GM21619 (cell line): Measurements from ENCODE around the gene MLN.

Experiments
- ATAC-seq: cut with Tn5 transposase; IDR thresholded peaks from one replicate; pipeline ENCODE4 v1.9.1; 2021; ENCODE audit not compliant: unreplicated experiment

The MLN gene, protein sequence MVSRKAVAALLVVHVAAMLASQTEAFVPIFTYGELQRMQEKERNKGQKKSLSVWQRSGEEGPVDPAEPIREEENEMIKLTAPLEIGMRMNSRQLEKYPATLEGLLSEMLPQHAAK

DNA sequence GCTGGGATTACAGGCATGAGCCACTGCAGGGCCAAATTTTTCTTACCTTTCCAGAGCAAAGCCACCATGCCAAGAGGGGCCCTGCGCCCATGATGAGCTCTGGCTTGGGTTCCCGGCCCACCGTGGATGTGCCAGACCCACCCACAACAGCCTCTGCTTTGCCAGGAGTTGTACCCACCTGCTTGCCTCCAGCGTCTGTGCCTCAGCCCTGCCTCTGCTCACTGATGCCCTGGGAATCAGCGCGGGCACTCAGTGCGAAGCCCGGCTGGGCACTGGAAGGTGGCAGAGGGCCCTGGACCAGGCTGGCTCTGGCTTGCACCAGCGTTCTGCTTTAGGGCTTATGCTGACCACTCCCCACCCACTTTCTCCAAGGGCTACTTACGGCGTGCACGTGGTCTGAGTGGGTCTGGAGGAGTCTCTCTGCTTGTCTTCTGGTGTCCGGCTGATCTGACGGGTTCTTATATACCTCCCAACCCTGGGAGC lies at the start of gene MLN:
TSS of gene MLN (minus strand) at position 433 of the 483 bp plus-strand sequence. CDS start 2,840 bp downstream, outside the sequence.
- no peak for ATAC-seq

DNA sequence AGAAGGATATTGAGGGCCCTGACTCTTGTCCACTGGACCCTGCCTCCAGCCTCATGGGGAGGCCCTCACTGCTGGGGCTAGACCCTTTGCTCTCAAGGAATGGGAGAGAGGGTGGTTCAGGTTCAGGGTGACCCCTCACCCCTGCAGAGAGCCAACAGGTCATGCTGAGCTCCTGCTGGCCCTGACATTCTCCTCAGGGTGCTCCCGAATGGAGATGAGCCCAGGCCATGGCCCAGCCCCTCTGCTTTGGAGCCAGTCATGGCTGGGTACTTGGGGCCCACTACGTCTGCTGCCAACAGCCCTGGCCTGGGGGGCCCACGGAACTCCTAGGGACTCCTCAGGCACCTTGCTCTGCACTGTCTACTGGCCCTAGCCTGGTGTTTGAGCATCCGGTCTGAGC lies 49.2 kb upstream of the MLN start:
- ATAC-seq = no peak

DNA sequence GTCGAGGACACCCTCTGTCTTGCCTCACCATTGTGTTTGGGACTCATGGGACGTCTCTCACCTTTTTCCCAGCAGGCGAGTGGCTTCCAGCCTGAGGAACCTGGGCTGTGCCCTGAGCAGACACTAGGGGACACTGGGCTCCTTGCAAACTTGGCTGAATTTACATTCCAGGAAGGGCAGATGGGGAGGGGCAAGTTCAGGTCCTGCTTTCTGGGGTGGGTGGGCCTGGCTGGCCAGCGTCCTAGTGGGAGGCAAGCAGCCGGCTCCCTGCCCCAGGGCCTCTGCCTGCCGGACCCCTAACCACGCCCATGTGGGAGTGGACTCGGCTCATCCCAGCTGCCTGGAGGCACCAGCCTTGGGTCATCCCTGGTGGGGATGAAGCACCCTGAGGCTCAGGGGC lies 48.2 kb upstream of the MLN start:
- no peak for ATAC-seq

DNA sequence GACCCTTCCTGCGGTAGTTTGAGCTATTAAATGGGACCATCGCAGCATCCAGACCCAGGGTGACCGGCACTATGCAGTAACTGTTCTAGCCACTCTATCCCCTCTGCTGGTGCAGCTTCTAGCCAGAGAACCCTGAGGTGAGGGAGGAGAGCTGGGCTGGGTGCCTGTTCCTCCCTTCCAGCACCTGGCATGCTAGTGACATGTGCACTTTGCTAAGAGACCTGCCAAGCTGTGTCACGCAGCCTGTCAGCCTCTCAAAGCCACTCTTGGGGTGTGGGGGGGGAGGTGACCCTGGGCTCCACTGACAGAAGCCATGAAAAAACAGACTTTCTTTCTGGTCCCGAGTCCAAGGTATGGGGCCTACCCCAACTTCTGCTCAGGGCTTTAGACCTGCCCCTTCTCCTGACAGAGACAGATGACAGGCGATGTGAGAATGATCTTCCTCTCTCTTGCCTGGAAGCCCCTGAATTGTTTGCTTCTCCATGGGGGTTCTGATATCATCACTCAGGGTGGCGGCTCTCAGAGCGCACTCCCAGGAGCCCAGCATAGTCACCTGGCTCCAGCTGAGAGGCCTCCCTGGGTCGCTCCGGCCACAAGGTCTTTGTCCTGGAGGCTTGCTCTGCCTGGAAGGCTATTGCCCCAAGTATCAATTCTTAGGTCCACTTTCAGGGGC lies 47.2 kb upstream of the MLN start:
- no peak for ATAC-seq

DNA sequence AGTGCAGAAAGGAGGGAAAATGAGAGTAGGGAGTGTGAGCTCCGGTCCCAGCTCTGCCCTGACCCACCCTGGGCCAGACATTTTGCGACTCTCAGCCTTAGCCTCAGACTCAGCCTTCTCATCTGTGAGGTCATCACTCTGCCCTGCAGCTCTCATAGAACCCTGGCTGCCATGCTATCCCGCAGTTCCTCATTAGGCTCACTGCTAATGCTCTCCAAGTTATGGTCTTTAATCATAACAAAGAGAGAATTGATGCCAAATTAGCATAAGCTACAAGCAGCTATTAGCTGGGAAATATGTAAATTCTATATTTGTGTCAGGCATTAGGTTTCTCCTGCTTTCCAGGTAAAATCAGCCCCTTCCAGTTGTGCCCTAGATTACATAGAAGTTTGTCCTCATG lies 46.5 kb upstream of the MLN start:
- ATAC-seq = no peak

DNA sequence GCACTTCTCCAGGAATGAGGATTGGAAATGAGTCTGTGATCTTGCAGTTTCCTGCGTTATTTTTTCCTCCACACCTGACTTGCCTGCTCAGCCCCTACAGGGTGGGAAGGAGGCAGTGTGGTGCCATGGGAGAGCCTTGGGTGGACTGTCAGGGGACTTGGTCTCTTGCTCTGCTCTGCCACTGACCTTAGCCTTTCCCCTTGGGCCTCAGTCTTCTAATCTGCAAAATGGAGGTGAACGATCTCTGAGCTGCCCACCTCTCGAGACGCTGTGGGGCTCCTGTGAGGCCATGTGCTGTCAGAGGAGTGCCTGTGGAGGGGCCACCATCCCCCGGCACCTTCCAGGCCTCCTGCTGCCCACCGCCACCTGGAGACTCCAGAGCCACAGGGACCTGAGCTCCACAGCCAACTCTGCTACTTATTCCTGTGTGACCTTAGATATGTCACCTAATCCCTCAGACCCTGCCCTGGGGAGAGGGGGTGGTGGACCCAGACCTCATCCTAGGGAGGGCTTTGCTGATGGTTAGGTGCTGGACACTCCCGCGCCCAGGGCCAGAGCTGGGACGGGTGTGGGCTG lies 45.8 kb upstream of the MLN start:
- ATAC-seq = no peak

DNA sequence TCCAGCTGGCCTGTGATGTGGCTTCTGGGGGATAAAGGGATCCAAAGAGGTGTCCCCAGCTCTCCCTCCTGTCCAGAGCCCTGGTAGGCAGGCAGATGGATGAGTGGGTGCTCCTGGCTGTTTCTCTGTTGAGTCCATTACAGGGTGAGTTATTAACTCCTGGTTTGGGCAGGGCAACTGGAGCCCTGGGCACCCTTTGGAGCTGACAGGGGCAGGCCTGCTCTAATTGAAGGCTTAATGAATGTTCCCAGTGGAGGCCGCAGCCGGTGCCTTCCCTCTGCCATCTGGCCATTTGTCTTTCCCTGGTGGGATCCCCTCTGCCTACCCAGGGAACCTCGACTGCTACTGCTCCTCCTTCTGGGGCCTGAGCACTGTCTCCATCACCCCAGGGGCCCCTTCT lies 44.7 kb upstream of the MLN start:
- no peak for ATAC-seq

DNA sequence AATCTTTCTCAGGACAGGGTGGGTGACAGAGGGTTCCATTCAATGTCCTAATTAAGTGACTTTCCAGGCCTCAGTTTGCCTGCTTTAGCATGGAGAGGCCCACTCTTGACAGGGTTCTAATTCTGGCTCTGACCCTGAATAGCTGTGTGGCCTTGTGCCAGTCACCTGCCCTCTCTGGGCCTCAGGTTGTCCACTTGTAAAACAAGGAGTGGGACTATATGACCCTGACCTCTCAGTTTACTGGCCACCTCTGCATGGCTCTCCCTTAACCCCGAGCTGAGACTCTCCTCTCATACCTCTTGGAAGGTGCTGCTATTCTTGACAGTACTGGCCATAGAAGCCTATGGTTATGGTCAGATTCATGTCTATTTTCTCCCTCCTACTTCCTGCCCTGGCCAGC lies 44.1 kb upstream of the MLN start:
- no peak for ATAC-seq

DNA sequence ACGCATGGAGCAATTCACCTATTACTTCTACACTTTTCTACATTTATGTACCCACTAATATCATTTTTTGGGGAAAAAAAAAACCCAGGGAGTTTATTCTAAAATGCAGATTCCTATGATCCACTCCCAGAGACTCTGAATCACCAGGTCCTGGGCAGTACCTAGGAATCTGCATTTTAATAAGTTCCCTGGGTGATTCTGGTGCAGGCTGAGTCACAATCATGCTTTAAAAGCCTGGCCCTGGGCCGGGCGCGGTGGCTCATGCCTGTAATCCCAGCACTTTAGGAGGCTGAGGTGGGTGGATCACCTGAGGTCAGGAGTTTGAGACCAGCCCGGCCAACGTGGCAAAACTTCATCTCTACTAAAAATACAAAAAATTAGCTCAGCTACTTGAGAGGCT lies 43.3 kb upstream of the MLN start:
- no peak for ATAC-seq

DNA sequence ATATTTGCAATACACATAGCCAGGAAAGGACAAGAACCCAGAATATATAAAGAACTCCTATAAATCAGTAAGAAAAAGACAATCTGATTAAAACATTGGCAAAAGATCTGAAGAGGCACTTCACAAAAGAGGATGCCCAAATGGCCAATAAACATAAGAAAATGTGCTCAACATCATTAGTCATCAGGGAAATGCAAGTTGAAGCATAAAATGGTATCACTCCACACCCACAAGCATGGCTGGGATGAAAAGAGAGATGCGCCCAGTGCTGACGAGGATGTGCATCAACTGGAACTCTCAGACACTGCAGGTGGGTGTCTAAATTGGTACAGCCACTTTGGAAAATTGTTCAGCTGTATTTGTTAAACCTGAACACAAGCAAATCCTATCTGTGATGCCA lies 42.4 kb upstream of the MLN start:
- no peak for ATAC-seq

DNA sequence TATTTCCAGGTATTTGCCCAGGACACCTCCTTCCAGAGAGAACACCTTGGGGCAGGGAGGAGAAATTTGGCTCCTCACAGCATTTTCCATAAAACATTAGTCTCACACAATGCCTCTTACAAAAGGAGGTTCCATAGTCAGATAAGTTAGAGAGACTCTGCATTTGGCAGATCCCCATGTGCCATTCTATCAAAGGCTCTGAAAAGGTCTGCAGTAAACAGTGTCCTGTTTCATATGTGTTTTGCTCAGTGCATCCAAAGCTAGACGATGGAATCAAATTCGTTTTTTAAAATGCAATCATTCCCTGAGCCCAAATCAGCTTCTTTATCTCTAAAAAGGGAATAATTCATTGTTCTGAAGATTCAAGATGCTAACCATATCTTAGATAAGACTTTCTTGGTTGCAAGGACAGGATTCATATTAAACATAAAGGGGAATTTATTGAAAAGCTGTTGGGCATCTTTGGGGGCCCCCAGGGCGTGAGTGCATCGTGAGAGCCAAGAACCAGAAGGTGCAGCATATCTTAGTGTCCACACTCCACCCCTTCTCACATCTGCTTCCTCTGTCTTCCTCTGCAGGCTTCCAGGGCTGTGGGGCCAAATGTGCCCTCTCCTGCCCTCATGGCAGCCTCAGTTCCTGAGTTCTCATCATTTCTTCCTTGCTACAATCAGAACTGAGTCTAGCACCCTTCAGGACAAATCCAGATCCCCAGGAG lies 41.4 kb upstream of the MLN start:
- ATAC-seq = no peak

DNA sequence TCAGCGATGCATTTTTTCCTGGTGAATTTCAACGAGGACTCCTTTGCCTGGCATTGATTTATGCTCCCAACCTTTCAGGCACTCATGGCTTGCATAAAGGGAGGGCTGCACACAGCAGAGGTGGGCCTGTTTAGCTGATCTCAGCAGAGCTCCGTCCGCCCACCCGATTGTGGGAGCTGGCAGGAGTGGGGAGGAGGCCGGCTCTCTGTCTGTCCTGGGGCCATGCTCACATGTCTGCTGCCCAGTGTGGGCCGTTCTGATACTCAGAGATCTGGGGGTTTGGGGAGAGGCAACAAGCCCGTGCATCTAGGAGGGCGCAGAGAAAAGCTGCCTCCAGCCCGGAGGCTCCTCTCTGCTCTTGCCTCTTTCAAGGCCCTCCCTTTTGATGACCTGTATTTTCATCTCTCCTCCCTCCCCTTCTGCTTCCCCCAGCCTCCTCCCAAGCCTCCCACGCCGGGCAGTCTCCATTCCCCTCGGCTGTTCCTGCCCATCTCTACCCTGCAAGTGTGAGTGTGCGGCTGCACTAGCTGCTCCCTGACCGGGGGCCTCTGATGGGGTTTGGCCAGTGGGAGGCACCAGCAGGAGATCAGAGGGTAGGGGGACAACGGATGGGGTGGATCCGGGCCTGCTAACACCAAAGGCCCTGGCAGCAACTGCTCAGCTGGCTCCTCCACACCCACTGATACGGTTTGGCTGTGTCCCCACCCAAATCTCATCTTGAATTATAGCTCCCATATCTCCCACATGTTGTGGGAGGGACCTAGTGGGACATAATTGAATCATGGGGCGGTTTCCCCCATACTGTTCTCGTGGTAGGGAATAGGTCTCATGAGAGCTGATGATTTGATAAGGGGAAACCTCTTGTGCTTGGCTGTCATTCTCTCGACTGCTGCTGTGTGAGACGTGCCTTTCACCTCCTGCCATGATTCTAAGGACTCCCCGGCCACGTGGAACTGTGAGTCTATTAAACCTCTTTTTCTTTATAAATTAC lies 39.6 kb upstream of the MLN start:
- no peak for ATAC-seq

DNA sequence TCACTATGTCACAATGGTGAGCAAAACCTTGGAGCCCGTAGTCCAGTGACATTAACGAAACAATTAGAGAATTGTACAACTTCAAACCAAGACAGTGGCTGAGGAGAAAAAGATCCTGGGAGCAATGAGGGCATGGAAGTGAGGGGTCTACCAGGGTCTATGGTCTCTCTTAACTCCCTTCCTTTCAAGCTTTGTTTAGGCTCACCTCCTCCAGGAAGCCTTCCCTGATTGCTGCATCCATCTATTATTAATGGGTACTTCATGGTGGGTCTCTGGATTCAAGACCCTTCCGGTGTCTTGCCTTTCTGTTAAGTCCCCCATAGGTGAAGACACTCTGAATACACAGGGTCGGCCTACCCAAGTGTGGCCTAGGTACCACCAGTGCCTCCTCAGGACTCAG lies 38.1 kb upstream of the MLN start:
- no peak for ATAC-seq

DNA sequence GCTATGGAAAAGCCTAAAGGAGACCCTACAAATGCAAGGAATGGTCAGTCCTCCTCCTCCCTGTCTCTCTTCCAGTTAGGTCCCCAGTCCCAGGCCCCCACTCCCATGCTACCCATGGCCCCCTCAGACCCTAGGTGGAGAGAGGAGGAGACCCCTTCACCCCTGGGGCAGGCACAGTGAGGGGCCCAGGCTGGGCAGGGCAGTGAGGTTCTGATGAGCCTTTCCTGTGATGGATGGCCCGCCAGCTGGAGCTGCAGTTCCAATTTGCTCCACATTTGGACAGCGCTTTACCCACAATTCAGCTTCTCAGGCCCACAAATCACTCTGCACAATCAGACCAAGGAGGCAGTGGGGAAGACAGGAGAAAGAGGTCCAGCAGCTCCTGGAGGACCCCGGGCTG lies 37.3 kb upstream of the MLN start:
- ATAC-seq = no peak

DNA sequence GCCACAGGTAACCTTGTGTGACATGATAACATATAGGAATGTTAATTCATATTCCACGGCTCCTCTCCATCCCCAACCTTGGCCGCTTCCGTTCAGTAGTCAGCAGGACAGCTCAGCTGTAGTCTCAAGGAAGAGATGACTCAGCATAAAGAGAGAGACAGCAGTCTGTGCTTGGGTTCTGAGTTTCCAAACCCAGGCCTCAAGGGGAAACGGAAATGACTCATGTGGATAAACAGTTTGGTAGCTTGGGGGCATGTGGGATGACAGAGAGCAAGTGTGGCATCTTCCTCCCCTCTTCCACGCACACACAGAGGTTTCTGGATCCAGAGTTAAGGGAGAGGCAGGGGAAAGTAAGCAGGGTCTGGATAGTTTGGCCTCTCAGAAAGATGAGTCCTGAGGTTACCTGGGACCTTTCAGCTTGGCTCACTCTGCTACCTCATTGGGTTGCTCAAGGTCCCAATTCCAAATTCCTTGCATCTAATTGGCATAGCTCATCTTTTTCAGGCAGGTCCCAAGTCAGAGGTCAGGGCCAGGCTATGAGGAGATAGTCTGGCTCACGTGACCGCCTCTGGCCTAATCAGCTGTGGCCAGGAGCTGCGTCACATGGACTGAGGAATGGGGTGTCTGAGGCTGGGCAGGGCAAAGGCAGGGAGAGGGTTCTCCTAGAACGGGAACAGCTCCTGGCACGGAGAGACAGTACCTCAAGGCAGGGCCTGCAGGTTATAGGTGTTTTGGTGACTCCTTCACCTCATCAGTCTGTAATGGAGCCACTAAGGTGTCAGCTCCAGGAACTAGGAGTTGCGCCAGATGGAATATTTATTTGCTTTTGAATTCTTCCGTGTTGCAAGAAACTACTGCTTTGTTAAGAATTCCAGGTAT lies 36.5 kb upstream of the MLN start:
- peak; percentile 72 for ATAC-seq

DNA sequence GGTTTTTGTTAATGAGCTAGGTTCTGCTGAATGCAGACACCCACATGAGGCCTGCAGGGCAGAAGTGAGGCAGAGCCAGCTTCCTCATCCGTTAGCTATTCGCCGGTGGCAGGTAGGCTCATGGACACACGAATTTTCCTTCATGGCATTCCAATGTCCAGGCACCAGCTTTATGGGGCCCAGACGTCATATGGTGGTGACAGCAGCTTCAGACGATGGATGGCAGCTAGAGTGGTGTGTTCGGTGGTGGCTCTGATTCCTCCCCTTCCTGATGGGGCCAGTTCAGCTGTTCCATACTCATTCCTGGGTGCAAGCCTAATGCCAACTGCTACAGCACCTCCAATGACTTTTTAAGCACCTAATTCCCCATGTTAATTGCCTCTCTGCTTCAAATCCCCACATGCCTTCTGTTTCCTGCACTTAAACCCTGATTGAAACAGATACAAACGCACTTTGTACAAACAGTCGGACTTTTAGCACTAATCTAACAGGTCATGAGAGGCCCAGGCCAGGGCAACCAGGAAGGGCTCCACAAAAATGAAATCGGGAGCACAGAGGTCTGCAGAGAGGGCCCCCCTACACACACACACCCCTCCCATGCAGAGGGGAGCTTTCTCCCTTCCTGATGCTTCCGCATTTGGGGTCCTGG lies 35.7 kb upstream of the MLN start:
- no peak for ATAC-seq

DNA sequence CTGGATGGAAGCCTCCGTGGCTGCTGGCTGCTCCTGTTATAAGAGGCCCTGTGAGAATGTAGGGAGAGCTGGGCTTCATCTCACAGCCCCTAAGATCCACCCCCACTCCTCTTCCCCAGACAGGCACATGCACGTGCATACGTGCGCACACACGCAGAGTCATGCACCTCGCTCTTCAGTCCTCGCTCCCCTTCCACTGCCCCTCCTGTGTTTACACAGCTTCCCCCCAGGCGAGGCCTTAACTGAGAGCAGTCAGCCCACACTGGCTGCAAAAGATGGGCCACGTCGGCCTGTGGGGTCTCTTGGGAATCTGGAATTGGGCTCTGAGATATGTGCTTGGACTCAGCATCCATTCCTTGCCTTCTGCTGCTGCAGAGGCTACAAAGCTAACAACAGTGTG lies 35.2 kb upstream of the MLN start:
- ATAC-seq = no peak

DNA sequence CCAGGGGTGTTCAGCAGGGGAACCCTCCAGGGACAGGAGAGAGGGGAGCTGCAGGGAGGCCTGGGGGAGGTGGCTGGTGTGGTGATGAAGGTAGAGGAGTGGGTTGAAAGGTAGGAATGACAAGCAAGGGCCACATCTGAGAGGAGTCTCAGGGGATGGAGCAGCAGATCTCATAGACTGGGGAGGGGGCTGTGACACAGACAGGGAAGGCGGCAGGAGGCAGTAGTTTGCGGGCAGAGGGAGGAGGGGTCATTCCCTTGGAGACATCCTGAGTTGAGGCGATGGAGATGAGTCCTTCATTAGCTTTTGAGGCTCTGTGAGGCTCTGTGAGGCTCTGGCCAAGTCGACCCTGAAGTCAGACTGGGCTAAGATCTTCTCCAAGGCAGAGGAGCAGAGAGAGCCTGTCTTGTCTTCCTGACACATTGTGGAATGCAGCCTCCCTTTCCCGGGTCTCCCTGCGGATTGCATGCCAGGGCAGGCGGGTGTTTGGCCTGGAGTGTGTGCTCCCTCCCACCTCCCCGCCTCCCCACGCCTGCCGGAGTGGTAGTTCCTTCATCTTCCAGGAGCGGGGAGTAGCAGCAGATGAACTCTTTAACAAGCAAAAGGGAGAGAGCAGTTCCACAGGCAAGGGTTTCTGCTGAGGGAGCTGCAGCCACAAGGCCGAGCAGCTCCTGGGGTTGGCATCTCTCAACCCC lies 34.3 kb upstream of the MLN start:
- ATAC-seq = no peak
